ENCODE results near the gene CAMK1D. TPM values are rescaled to one million over a fixed set of nuclear protein-coding genes. Genes with fewer than 3 reads are reported as not detected.

CAMK1D gene
- total RNA-seq, 4 donors from 2014 or later: 8.8 to 17.8 (median 13.9) TPM

GRCh38 chr10:12419262-12419847 is 70.0 kb downstream of the CAMK1D start:
- no peak for TF ChIP-seq CTCF (IDR thresholded peaks at IDR 0.05; ENCODE audit: low read depth)

GRCh38 chr10:12420530-12421120 is 71.3 kb downstream of the CAMK1D start:
- no peak for TF ChIP-seq CTCF (IDR thresholded peaks at IDR 0.05; ENCODE audit: low read depth)

- TF ChIP-seq CTCF (IDR thresholded peaks at IDR 0.05; ENCODE audit: low read depth): no peak
Measured at GRCh38 chr10:12422189-12422588, 72.8 kb downstream of the CAMK1D start.

GRCh38 chr10:12423896-12424295 is 74.5 kb downstream of the CAMK1D start:
- TF ChIP-seq CTCF (IDR thresholded peaks at IDR 0.05; ENCODE audit: low read depth): no peak

GRCh38 chr10:12427276-12427675 is 77.9 kb downstream of the CAMK1D start:
- TF ChIP-seq CTCF (IDR thresholded peaks at IDR 0.05; ENCODE audit: low read depth): no peak

- TF ChIP-seq CTCF (IDR thresholded peaks at IDR 0.05; ENCODE audit: low read depth): no peak
Measured at GRCh38 chr10:12428447-12429135, 79.2 kb downstream of the CAMK1D start.

GRCh38 chr10:12430406-12430982 is 81.1 kb downstream of the CAMK1D start:
- TF ChIP-seq CTCF (IDR thresholded peaks at IDR 0.05; ENCODE audit: low read depth): no peak
